H9 (cell line): Measurements from ENCODE around the gene WDFY1. TPM values are rescaled to one million over a fixed set of nuclear protein-coding genes. Genes with fewer than 3 reads are reported as not detected.

ENCODE experiments used
- DNase-seq: peaks from one replicate; pipeline ENCODE4 v3.0.0-alpha.2; 2017
- H2AFZ ChIP-seq: one replicate; pipeline ENCODE4 v1.6.1; 2013; ENCODE audit warnings: mild to moderate bottlenecking, low read length, control low read depth, moderate library complexity
- H2AK5ac ChIP-seq: 2 replicates; pipeline ENCODE4 v1.6.1; 2013; ENCODE audit warnings: low read length, control low read depth, mixed read lengths; ENCODE audit not compliant: insufficient read length
- H2BK120ac ChIP-seq: one replicate; pipeline ENCODE4 v1.6.1; 2013; ENCODE audit warnings: low read depth, mild to moderate bottlenecking, low read length, control low read depth, inconsistent platforms; ENCODE audit not compliant: poor library complexity, severe bottlenecking
- H2BK12ac ChIP-seq: 2 replicates; pipeline ENCODE4 v1.6.1; 2013; ENCODE audit warnings: low read length, control low read depth, mixed read lengths, low read depth; ENCODE audit not compliant: insufficient read length
- H2BK15ac ChIP-seq: 2 replicates; pipeline ENCODE4 v1.6.1; 2013; ENCODE audit warnings: low read depth, low read length, control low read depth
- H2BK20ac ChIP-seq: one replicate; pipeline ENCODE4 v1.6.1; 2013; ENCODE audit warnings: low read depth, mild to moderate bottlenecking, low read length, control low read depth, inconsistent platforms; ENCODE audit not compliant: poor library complexity, severe bottlenecking
- H2BK5ac ChIP-seq: 2 replicates; pipeline ENCODE4 v1.6.1; 2013; ENCODE audit warnings: low read length, control low read depth, mixed read lengths; ENCODE audit not compliant: insufficient read length
- H3K14ac ChIP-seq: 2 replicates; pipeline ENCODE4 v1.6.1; 2013; ENCODE audit warnings: low read length, control low read depth; ENCODE audit not compliant: insufficient read depth
- H3K18ac ChIP-seq: 2 replicates; pipeline ENCODE4 v1.6.1; 2013; ENCODE audit warnings: low read depth, mild to moderate bottlenecking, mixed read lengths, low read length, control low read depth; ENCODE audit not compliant: insufficient read length
- H3K23ac ChIP-seq: 2 replicates; pipeline ENCODE4 v1.6.1; 2013; ENCODE audit warnings: low read length, control low read depth, mixed read lengths, low read depth; ENCODE audit not compliant: insufficient read length
- H3K23me2 ChIP-seq: 2 replicates; pipeline ENCODE4 v1.6.1; 2013; ENCODE audit warnings: low read depth, mild to moderate bottlenecking, mixed read lengths, low read length, control low read depth; ENCODE audit not compliant: insufficient read length, poor library complexity, severe bottlenecking
- H3K27ac ChIP-seq: 2 replicates; pipeline ENCODE4 v1.5.1; 2013; ENCODE audit warnings: low read length, control low read depth, mixed read lengths, low read depth; ENCODE audit not compliant: insufficient read length
- H3K27me3 ChIP-seq: 2 replicates; pipeline ENCODE4 v1.6.1; 2013; ENCODE audit warnings: low read length, control low read depth, inconsistent platforms; ENCODE audit not compliant: insufficient read depth
- H3K4ac ChIP-seq: 2 replicates; pipeline ENCODE4 v1.6.1; 2013; ENCODE audit warnings: low read depth, mild to moderate bottlenecking, control low read depth, inconsistent platforms, low read length, moderate library complexity
- H3K4me1 ChIP-seq: 2 replicates; pipeline ENCODE4 v1.6.1; 2013; ENCODE audit warnings: low read length, control low read depth, inconsistent platforms; ENCODE audit not compliant: insufficient read depth
- H3K4me2 ChIP-seq: 2 replicates; pipeline ENCODE4 v1.6.1; 2013; ENCODE audit warnings: low read length, control low read depth, mixed read lengths; ENCODE audit not compliant: insufficient read length, insufficient read depth
- H3K56ac ChIP-seq: 2 replicates; pipeline ENCODE4 v1.6.1; 2013; ENCODE audit warnings: low read depth, mild to moderate bottlenecking, mixed read lengths, low read length, control low read depth; ENCODE audit not compliant: insufficient read length
- H3K79me1 ChIP-seq: 2 replicates; pipeline ENCODE4 v1.6.1; 2013; ENCODE audit warnings: low read depth, mild to moderate bottlenecking, moderate library complexity, low read length, control low read depth, inconsistent platforms; ENCODE audit not compliant: insufficient read depth, poor library complexity, severe bottlenecking
- H3K79me2 ChIP-seq: 2 replicates; pipeline ENCODE4 v1.6.1; 2013; ENCODE audit warnings: low read length, control low read depth, inconsistent platforms; ENCODE audit not compliant: insufficient read depth
- H3K9ac ChIP-seq: 2 replicates; pipeline ENCODE4 v1.6.1; 2013; ENCODE audit warnings: low read length, control low read depth, mixed read lengths; ENCODE audit not compliant: insufficient read length; ENCODE audit errors: extremely low read depth
- H3K9me3 ChIP-seq: one replicate; pipeline ENCODE4 v1.6.1; 2013; ENCODE audit warnings: low read depth, low read length, inconsistent platforms; ENCODE audit not compliant: control insufficient read depth
- H3T11ph ChIP-seq: one replicate; pipeline ENCODE4 v1.6.1; 2013; ENCODE audit warnings: mild to moderate bottlenecking, low read length, control low read depth, inconsistent platforms
- H4K20me1 ChIP-seq: one replicate; pipeline ENCODE4 v1.6.1; 2013; ENCODE audit not compliant: control insufficient read depth, insufficient read length, insufficient read depth
- H4K5ac ChIP-seq: 2 replicates; pipeline ENCODE4 v1.6.1; 2013; ENCODE audit warnings: low read depth, mild to moderate bottlenecking, mixed read lengths, low read length, control low read depth; ENCODE audit not compliant: insufficient read length
- H4K8ac ChIP-seq: replicated peaks from 2 replicates; pipeline ENCODE4 v1.6.1; 2013; ENCODE audit warnings: low read length, control low read depth, mixed read lengths, low read depth; ENCODE audit not compliant: insufficient read length
- H4K91ac ChIP-seq: 2 replicates; pipeline ENCODE4 v1.6.1; 2013; ENCODE audit warnings: low read depth, mild to moderate bottlenecking, moderate library complexity, mixed read lengths, low read length, control low read depth; ENCODE audit not compliant: insufficient read length
- H3K27ac Mint-ChIP-seq, 3 experiments: 2 replicates in 2 of 3; 3 replicates in 1 of 3; pipeline ENCODE4 v1.8.0; 2020 to 2021; ENCODE audit warnings: mixed read lengths in 3 of 3, mild to moderate bottlenecking in 1 of 3, moderate library complexity in 1 of 3
- H3K27me3 Mint-ChIP-seq: 2 replicates; pipeline ENCODE4 v1.8.0; 2021; ENCODE audit warnings: low read depth, mild to moderate bottlenecking, moderate library complexity, mixed read lengths
- H3K36me3 Mint-ChIP-seq, 3 experiments: 2 replicates in 2 of 3; 3 replicates in 1 of 3; pipeline ENCODE4 v1.8.0; 2020 to 2021; ENCODE audit warnings: low read depth in 3 of 3, mixed read lengths in 3 of 3; ENCODE audit not compliant: insufficient read depth in 1 of 3
- H3K4me1 Mint-ChIP-seq, 2 experiments: 2 replicates each; pipeline ENCODE4 v1.8.0; 2020; ENCODE audit warnings: mixed read lengths in 2 of 2
- H3K4me3 Mint-ChIP-seq, 2 experiments: 2 replicates in 1 of 2; 3 replicates in 1 of 2; pipeline ENCODE4 v1.8.0; 2020 to 2021; ENCODE audit warnings: mild to moderate bottlenecking in 2 of 2, mixed read lengths in 2 of 2, moderate library complexity in 1 of 2
- H3K9me3 Mint-ChIP-seq, 2 experiments: 2 replicates in 1 of 2; 3 replicates in 1 of 2; pipeline ENCODE4 v1.8.0; 2020; ENCODE audit warnings: mild to moderate bottlenecking in 2 of 2, mixed read lengths in 2 of 2, moderate library complexity in 1 of 2
- CTCF ChIP-seq: fragments of 200-600 bp; sonication (generic); conservative IDR thresholded peaks from 3 replicates; pipeline ENCODE4 v1.8.0; 2021; ENCODE audit warnings: antibody characterized with exemption, mild to moderate bottlenecking
- WGBS: extraction: QIAGEN DNeasy Blood & Tissue Kit; methylation state at CpG from one replicate; pipeline ENCODE4 v1.1.7; 2013; ENCODE audit warnings: missing lambda C conversion rate, low lambda C conversion rate, mixed read lengths; ENCODE audit not compliant: insufficient read length; ENCODE audit errors: extremely low coverage; 5-methylcytosine and 5-hydroxymethylcytosine counted together
- total RNA-seq: library from RNA; stranded (reverse); gene quantifications from 2 replicates; pipeline ENCODE4 v1.2.1, GENCODE V29; 2021

The WDFY1 gene
- total RNA-seq, 1 experiment from 2014 or later = 54.1 TPM

GRCh38 chr2:223916181-223916920 is 28.8 kb downstream of the WDFY1 start:
- H3K14ac ChIP-seq = no peak overlapping the region
- H2AFZ ChIP-seq = no peak overlapping the region
- H3K9ac ChIP-seq = no peak overlapping the region
- no peak overlapping the region for H3K4ac ChIP-seq
- no peaks in the 10 kb centered on the region for H3K23me2 ChIP-seq
- H3K4me2 ChIP-seq = no peak overlapping the region
- H3K23ac ChIP-seq = no peak overlapping the region
- H2BK120ac ChIP-seq = no peak overlapping the region
- H4K91ac ChIP-seq = no peak overlapping the region
- no peak overlapping the region for H4K5ac ChIP-seq
- H3K79me2 ChIP-seq = peaks cover 6% of the 10 kb centered on the region; the same call in 1 of the 2 replicates
- H3K4me1 Mint-ChIP-seq = peaks cover 7 to 8% of the 10 kb centered on the region in 2 experiments
- WGBS = no CpG with 5 or more reads among the region's 8 CpGs
- no peak overlapping the region for H2BK12ac ChIP-seq
- no peak overlapping the region for H4K8ac ChIP-seq
- no peaks in the 10 kb centered on the region for H3K9me3 ChIP-seq
- peaks cover 8% of the 10 kb centered on the region for H3K79me1 ChIP-seq
- no peak for DNase-seq
- H3K4me1 ChIP-seq = no peaks in the 10 kb centered on the region
- no peak overlapping the region for H3T11ph ChIP-seq
- no peak overlapping the region for H2AK5ac ChIP-seq
- H2BK5ac ChIP-seq = no peak overlapping the region
- no peak overlapping the region for H3K4me3 Mint-ChIP-seq
- H3K27me3 Mint-ChIP-seq = no peaks in the 10 kb centered on the region
- no peak overlapping the region for H2BK15ac ChIP-seq
- no peak overlapping the region for H3K27ac ChIP-seq
- H2BK20ac ChIP-seq = no peak overlapping the region
- H3K27ac Mint-ChIP-seq = peak overlapping the region in 1 of 3 experiments; percentile 14; a peak in 1 of 7 replicates
- no peaks in the 10 kb centered on the region for H4K20me1 ChIP-seq
- H3K56ac ChIP-seq = no peak overlapping the region
- no peaks in the 10 kb centered on the region for H3K9me3 Mint-ChIP-seq
- H3K18ac ChIP-seq = no peak overlapping the region
- H3K27me3 ChIP-seq = no peaks in the 10 kb centered on the region
- H3K36me3 Mint-ChIP-seq = peaks cover 8 to 29% (median 28%) of the 10 kb centered on the region in 3 experiments; a peak in 6 of 7 replicates
- TF ChIP-seq CTCF = no peak
